Activated CD4-positive, alpha-beta T cell treated with anti-CD3 and anti-CD28 coated beads, Interleukin-10, Interleukin-2, amounts not matched to agents 100 ng/mL and 50 ng/mL, durations not matched to agents 16 hours and 8 hours (primary cell): Measurements from ENCODE around the gene MTRFR.

Experiments used
- DNase-seq: peaks from one replicate; pipeline ENCODE4 v3.0.0-alpha.2; 2020

The MTRFR gene

DNA sequence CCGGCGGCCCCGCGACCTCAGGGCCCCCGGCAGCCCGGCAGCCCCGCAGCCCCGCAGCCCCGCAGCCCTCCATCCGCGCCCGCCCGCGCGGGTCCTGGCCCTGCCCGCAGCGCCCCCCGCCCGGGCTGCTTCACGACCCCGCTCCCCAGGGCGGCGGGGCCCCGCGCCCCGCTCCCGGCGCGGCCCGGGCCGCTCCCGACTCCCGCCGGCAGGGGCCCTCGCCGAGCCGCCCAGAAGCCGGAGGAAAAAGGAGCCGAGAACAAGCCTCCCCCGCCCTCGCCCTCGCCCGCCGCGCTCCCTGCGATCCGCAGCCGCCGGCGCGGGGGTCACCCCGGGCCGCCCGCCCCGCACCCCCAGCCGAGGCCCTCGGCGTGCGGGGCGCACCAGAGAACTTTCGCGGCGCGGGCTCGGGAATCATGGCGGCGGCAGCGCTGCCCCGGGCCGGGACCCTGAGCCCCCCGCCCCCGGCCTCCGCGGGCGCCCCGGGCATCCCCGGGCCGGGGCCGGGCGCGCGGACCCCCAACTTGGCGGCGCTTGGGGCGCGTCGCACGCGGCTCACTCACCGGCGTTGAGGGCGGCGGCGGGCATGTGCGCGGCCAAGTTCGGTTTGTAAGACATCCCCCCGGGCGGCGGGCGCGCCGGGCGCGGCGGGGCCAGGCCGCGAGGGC is 37.9 kb downstream of the MTRFR start:
- peak; percentile 81 for DNase-seq

DNA sequence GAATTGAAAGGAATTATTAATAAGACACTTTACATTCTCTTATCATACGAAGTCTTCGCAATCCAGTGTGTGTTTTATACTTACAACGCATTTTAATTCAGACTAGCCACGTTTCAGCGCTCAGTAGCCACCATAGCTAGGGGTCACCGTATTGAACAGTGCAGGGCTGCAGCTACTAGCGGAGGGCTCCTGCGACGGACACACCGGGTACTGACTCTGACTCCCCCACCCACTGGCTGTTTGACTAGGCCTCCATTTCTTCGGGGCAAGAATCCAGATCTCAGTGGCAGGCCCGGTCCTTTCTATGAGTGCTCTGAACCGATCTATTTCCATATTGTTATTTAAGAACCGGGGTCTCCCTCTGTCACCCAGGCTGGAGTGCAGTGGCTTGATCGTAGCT is 39.9 kb downstream of the MTRFR start:
- no peak for DNase-seq

DNA sequence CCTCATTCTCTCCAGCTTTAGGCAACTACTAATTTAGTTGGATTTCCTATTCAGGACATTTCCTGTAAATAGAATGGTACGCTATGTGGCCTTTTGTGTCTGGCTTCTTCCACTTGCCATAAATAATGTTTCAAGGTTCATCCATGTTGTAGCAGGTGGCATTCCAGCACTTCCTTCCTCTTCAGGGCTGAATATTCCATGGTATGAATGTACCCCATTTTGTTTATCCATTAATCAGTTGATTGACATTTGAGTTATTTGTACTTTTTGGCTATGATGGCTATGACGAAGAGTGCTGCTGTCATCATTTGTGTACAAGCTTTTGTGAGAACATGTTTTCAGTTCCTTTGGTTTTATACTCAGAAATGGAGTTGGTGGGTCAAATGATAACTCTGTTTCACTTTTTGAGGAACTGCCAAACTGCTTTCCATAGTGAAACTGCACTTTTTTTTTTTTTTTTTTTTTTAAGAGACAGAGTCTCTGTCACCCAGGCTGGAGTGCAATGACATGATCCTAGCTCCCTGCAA is 44.9 kb downstream of the MTRFR start:
- DNase-seq, result peak; percentile 81

DNA sequence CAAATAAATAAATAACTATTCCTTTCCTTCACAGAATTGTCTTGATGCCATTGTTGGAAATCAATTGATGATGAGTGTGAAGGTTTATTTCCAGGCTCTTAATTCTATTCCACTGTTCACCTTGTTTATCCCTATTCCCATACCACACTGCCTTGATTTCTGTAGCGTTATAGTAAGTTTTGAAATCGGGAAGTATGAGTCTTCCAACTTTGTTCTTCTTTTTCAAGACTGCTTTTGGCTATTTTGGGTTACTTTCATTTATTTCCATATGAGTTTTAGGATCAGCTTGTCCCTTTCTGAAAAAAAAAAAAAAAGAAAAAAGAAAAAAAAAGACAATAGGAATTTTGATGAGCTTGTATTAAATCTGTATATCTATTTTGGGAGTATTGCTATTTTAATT is 47.7 kb downstream of the MTRFR start:
- no peak for DNase-seq

DNA sequence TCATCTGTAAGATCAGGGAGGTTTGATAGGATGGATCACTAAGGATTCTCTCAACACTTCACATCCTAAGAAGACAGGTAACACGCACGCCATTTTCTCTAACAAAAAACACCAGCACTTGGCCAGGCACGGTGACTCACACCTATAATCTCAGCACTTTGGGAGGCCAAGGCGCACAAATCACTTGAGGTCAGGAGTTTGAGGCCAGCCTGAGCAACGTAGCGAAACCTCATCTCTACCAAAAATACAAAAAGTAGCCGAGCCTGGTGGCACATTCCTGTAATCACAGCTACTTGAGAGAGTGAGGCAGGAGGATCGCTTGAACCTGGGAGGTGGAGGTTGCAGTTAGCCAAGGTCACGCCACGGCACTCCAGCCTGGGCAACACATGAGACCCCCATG is 48.9 kb downstream of the MTRFR start:
- DNase-seq, result no peak

DNA sequence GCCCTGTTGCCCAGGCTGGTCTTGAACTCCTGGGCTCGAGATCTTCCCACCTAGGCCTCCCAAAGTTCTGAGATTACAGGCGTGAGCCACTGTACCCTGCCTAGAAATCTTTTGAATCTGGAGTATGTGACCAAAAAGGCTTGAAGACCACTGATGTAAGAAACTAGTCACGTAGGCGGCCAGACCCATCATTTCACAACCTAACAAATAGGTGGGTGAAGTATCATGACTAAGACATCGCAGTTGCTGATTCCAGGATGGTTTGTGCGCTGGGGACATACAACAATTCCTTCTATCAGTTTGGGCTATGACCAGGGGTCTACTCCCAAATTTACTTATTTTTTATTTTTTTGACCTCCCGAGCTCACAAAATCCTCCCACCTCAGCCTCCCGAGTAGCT is 50.2 kb downstream of the MTRFR start:
- DNase-seq, result no peak

DNA sequence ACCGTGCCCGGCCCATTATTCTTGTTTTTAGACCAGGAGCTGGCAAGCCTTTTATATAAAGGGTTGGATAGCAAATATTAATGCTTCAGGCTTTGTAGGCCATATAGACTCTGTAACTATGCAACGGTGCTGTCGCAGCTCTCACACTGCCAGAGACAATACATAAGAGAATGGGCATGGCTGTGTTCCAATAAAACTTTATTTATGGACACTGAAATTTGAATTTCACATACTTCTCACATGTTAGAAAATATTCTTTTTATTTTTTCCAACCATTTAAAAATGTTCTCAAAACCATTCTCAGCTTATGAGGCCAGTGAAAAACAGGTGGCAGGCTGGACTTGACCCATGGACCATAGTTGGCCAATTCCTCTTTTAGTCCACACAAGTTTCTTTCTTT is 51.4 kb downstream of the MTRFR start:
- DNase-seq, result no peak

DNA sequence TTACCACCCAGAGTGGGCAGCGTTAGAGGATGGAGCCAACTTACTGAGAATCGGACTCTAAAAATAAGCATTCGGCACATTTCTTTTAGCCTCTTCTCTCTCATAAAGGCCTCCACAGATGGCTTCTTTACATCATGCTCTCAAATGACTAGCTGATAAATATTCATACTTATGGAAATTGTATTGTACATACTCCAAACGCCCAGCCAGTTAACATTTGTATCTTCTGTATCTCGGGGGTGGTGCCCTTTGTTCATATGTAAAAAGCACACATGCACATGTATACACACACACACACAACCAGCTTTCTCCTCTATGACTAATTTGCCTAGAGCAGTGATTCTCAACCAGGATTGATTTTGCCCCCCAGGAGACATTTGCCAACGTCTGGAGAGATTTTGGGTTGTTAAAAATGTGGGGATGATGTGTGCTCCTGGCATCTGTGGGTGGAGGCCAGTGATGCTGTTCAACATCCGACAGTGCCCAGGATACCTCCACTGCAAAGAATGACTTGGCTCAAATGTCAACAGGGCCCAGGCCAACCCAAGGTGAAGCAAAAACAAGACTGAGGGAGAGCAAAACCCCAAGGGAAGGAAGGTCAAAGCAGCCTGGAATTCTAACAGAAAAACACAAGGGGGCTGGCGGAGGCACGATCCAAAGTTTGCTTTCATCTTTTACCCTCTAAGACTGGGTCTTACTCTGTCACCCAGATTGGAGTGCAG is 53.6 kb downstream of the MTRFR start:
- DNase-seq, result no peak

DNA sequence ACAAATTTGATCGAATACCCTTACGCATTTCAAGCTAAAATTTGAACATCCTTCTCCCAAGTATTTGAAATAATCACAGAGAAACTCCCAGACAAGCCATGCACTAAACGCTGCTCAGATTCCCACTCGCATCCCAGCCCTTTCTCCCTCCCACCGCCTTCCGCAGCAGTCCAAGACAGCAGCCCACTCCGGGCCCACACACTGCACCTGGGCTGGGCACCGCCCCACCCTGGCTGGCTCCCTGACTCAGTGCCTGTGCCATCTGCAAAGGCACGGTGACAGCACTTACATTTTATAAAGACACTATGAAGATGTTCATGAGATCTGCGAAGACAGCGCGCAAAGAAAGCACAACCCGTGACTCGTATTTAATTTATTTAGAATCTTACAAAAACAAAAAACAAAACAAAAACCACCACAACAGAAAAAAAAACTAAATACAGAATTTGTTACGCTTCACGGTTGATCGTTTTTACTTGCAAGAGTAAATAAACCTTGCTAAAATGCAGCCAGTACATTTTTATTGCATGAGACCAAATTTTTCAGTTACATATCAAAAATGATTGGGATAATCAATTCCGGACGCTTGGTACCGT is 55.6 kb downstream of the MTRFR start:
- no peak for DNase-seq

DNA sequence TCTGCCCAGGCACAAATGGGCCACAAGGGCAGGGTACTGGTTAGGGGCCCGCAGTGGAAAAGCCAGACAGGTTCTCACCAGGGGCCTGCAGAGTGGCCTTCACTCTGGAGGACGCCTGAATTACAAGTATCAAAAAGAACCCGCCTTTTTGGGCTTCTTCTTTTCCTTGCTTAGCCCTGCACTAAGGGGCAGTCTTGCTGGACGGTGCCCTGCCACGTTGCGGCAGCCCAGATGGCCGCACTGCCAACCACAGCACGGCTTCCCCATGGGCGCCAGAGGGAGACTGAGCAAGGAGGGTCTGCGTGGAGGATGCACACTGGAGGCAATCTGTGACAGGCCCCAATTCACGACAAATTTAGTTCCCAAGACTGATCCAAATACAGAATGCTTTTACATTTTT is 56.7 kb downstream of the MTRFR start:
- no peak for DNase-seq

DNA sequence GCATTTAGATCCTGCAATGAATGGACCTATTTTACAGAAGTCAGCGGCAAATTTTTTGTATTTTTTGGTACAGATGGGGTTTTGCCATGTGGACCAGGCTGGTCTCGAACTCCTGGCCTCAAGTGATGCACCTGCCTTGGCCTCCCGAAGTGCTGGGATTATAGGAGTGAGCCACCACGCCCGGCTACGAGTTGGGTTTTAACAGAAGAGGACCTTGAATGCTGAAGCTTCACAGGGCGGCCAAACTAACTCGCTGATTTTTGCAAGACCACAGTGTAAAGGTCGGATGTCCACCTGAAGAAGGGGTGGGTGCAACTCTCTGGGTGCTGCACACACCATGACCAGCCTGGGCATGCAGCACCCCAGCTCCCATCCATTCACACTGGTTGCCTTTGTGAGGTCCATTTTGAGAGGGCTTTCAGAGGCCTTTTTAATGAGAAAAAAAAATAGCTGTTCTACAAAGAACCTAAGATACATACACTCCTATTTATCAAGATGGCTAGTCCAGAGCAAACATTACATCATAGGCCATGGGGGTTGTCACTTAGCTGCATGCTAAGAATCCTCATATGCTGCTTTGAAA is 60.0 kb downstream of the MTRFR start:
- no peak for DNase-seq

DNA sequence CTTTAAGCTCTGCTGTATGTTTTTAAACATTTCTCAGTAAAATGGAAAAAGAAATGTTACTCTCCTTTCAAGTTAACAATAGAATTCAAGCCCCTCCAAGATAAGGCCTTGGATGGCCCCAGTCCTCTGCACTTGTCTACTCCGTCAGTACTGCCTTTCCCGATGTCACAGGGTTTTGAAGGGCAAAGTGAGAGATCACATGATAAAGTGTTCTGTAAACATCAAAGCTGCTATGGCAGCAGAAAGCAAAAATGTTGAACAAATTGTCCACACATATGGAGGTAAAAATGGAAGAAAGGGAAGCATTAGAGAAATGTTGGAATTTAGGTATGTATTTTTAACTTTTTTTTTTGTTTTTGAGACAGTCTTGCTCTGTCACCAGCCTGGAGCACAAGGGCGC is 71.9 kb downstream of the MTRFR start:
- DNase-seq, result no peak

DNA sequence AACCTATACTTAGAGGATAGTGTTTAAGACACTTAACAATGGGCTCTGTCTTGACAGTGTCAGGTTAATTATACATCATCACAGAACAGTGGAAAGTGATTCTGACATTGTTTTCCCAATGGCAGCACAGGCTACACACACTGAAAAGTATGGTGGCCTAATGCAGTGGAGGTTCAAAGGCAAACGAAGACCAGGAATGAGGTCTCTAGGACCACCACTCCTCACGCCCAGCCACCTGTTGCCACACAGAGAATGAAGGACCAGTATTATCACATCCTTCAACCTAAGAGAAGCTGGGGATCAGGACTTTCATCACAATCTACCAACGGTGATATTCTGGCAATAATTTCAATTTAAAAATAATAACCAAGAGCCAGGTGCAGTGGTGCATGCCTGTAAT is 73.0 kb downstream of the MTRFR start:
- DNase-seq, result no peak
